Measurements from ENCODE around the gene UNC5B.

- TF ChIP-seq CTCF (IDR thresholded peaks at IDR 0.05; ENCODE audit: borderline replicate concordance, extremely low read depth, low read length, poor library complexity, severe bottlenecking): no peak
- no peak for TF ChIP-seq EZH2 (IDR thresholded peaks at IDR 0.05; ENCODE audit: borderline replicate concordance, low read depth, low read length, severe bottlenecking)
These were observed 7.6 kb upstream of the UNC5B start for GRCh38 chr10:71204746-71205145.
